GM12878 (cell line): ENCODE measurements around the gene BIRC3.

Experiments
- GABPA ChIP-seq: IDR thresholded peaks from 2 replicates; pipeline ENCODE4 v1.6.1; 2014; ENCODE audit warnings: antibody characterized with exemption, low read depth, mild to moderate bottlenecking, inconsistent platforms
- JUND ChIP-seq: IDR thresholded peaks from 2 replicates; pipeline ENCODE4 v1.6.1; 2012; ENCODE audit warnings: low read depth, mild to moderate bottlenecking, low read length, improper control_type of control experiment, moderate library complexity
- MTA2 ChIP-seq: fragments of 450-650 bp; IDR thresholded peaks from 2 replicates; pipeline ENCODE4 v1.6.1; 2016; ENCODE audit warnings: low read depth, mild to moderate bottlenecking, moderate library complexity
- POLR2A ChIP-seq: IDR thresholded peaks from 2 replicates; pipeline ENCODE4 v1.6.1; 2011; ENCODE audit warnings: low read depth, mild to moderate bottlenecking, low read length
- TBL1XR1 ChIP-seq: IDR thresholded peaks from 2 replicates; pipeline ENCODE4 v1.6.1; 2012; ENCODE audit warnings: low read depth, low read length, improper control_type of control experiment
- TF ChIP-seq, protein P1 (sequence below), 3 experiments: IDR thresholded peaks in 2 of 3; conservative IDR thresholded peaks in 1 of 3; 2 replicates each; pipeline ENCODE4 v1.5.1; 2011; ENCODE audit warnings: low read depth in 3 of 3, low read length in 3 of 3, mild to moderate bottlenecking in 3 of 3, control low read depth in 2 of 3, moderate library complexity in 2 of 3, inconsistent platforms in 1 of 3, mixed read lengths in 1 of 3; ENCODE audit not compliant: control insufficient read depth in 2 of 3, insufficient read depth in 1 of 3; ENCODE audit errors: extremely low read depth in 1 of 3
- TF ChIP-seq, protein P2 (sequence below): IDR thresholded peaks from 2 replicates; pipeline ENCODE4 v1.6.1; 2011; ENCODE audit warnings: low read depth, low read length, improper control_type of control experiment, borderline replicate concordance

DNA sequence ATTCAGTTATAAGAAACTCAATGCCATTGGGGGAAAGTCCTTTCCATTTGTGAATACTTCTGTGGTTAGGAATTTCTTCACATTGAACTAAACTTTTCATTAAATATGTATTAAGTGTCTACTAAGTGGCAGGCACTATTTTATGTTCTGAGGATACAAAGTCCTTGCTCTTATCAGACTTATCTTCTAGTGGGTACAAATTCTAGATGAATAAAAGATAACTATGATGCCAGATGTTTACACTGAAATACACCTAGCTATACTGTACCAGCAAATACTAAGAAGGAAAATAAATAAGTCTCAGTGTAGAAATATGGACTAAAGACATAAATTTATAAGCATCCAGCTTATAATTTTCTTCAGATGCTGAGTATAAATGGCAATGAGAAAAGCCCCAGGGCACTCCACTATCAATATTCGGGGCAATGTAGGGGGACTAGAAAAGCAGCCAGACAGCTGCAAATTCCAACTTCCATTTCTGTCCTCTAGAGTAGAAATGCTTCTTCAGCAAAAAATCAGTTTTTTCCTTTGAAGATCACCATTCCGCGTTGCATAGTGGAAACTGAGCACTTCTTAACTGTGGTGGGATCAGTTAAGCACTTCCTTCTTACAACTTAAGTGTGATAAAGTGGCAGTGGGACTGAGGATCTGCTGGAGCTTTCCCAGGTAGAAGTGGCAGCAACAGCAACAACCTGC lies 11.8 kb upstream of the BIRC3 start:
- no peak for TF ChIP-seq GABPA
- no peak for TF ChIP-seq TBL1XR1
- TF ChIP-seq, protein P1, sequence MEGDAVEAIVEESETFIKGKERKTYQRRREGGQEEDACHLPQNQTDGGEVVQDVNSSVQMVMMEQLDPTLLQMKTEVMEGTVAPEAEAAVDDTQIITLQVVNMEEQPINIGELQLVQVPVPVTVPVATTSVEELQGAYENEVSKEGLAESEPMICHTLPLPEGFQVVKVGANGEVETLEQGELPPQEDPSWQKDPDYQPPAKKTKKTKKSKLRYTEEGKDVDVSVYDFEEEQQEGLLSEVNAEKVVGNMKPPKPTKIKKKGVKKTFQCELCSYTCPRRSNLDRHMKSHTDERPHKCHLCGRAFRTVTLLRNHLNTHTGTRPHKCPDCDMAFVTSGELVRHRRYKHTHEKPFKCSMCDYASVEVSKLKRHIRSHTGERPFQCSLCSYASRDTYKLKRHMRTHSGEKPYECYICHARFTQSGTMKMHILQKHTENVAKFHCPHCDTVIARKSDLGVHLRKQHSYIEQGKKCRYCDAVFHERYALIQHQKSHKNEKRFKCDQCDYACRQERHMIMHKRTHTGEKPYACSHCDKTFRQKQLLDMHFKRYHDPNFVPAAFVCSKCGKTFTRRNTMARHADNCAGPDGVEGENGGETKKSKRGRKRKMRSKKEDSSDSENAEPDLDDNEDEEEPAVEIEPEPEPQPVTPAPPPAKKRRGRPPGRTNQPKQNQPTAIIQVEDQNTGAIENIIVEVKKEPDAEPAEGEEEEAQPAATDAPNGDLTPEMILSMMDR (IDR thresholded peaks at IDR 0.05 in 2 of 3, conservative IDR thresholded peaks at IDR 0.05 in 1 of 3; ENCODE audit: control insufficient read depth in 2 of 3, extremely low read depth in 1 of 3, insufficient read depth in 1 of 3, low read depth in 3 of 3, low read length in 3 of 3), result no peak
- no peak for TF ChIP-seq POLR2A
- TF ChIP-seq JUND, result no peak
- no peak for TF ChIP-seq MTA2
- TF ChIP-seq, protein P2, sequence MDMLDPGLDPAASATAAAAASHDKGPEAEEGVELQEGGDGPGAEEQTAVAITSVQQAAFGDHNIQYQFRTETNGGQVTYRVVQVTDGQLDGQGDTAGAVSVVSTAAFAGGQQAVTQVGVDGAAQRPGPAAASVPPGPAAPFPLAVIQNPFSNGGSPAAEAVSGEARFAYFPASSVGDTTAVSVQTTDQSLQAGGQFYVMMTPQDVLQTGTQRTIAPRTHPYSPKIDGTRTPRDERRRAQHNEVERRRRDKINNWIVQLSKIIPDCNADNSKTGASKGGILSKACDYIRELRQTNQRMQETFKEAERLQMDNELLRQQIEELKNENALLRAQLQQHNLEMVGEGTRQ, result no peak
